ENCODE data around the gene TSG101.

TSG101 gene

GRCh38 chr11:18523084-18523483 lies 3.7 kb downstream of the TSG101 start:
- no peak for TF ChIP-seq ZNF274 (IDR thresholded peaks at IDR 0.05; ENCODE audit: low read depth, low read length)
- no peak overlapping the region for H3K4me3 ChIP-seq (ENCODE audit: low read length)

DNA sequence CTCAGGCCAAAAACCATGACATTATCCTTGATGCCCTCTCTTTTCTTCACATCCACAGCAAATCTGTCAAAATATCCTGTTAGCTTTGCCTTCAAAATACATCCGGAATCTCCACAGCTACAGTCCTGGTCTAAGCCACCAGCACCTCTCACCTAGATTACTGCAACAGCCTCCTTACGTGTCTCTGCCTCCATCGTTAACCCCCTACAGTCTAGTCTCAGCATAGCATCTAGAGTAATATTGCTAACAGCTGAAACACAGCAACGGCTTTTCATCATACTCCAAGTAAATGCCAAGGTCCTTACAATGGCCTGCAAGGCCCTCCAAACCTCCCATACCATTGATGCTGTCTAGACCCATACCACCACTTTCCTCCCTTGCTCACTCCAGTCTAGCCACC lies 4.4 kb downstream of the TSG101 start:
- no peak overlapping the region for H3K4me3 ChIP-seq (ENCODE audit: low read length)
- no peak for TF ChIP-seq ZNF274 (IDR thresholded peaks at IDR 0.05; ENCODE audit: low read depth, low read length)

- TF ChIP-seq ZNF274 (IDR thresholded peaks at IDR 0.05; ENCODE audit: low read depth, low read length) = no peak
Observed at GRCh38 chr11:18521122-18521521, 5.6 kb downstream of the TSG101 start.

GRCh38 chr11:18502352-18502751 lies 24.4 kb downstream of the TSG101 start:
- no peak for TF ChIP-seq ZNF274 (IDR thresholded peaks at IDR 0.05; ENCODE audit: low read depth, low read length)
- no peak overlapping the region for H3K4me3 ChIP-seq (ENCODE audit: low read length)

More at GRCh38 chr11:18521122-18521521, 5.6 kb downstream of the TSG101 start:
- no peak overlapping the region for H3K4me3 ChIP-seq (ENCODE audit: low read length)

- TF ChIP-seq ZNF274 (IDR thresholded peaks at IDR 0.05; ENCODE audit: low read depth, low read length) = no peak
- H3K4me3 ChIP-seq (ENCODE audit: low read length) = no peak overlapping the region
Observed at GRCh38 chr11:18501629-18502028, 25.1 kb downstream of the TSG101 start.

DNA sequence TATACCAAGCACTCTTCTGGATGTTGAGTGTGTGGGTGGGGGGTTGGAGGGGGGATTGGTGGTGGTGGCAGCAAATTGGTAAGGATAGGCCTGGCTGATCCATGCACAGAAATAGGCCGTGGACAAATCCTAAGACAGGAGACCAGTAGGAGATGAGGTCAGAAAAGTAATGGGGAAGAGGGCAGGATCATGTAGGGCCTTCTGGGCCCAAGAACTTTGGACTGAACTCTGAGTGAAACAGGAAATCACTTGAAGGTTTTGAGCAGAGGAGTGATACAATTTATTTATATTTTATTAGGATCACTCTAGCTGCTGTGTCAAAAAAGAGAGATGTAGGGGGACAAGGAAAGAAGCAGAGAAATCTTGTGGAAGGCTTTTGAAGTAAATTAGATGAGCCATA lies 28.7 kb downstream of the TSG101 start:
- H3K4me3 ChIP-seq (ENCODE audit: low read length) = no peak overlapping the region
- no peak for TF ChIP-seq ZNF274 (IDR thresholded peaks at IDR 0.05; ENCODE audit: low read depth, low read length)

- TF ChIP-seq ZNF274 (IDR thresholded peaks at IDR 0.05; ENCODE audit: low read depth, low read length) = no peak
- H3K4me3 ChIP-seq (ENCODE audit: low read length) = no peak overlapping the region
Observed at GRCh38 chr11:18495703-18496102, 31.0 kb downstream of the TSG101 start.

DNA sequence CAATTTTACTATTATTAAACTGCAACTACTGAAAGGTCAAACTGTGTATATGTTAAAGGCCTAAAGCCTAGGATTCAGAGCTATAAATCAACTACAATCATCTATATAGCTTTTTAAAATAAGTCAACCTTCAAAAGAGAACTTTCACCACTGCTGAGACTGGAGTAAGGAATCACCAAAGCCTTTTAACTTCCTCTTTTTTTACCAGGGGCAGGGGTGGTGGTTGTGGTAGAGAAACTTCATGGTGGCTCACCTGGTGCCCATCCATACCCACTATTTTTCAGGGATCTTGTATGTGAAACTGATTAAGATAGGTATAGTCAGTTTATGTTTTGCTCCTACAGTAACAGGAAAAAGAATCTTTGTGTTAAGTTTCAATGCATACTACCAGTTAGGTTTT lies 31.5 kb downstream of the TSG101 start:
- no peak overlapping the region for H3K4me3 ChIP-seq (ENCODE audit: low read length)

GRCh38 chr11:18493310-18493709 lies 33.4 kb downstream of the TSG101 start:
- no peak for TF ChIP-seq ZNF274 (IDR thresholded peaks at IDR 0.05; ENCODE audit: low read depth, low read length)
- no peak overlapping the region for H3K4me3 ChIP-seq (ENCODE audit: low read length)

More for the DNA sequence above, 31.5 kb downstream of the TSG101 start:
- no peak for TF ChIP-seq ZNF274 (IDR thresholded peaks at IDR 0.05; ENCODE audit: low read depth, low read length)

GRCh38 chr11:18492888-18493287 lies 33.9 kb downstream of the TSG101 start:
- no peak overlapping the region for H3K4me3 ChIP-seq (ENCODE audit: low read length)
- no peak for TF ChIP-seq ZNF274 (IDR thresholded peaks at IDR 0.05; ENCODE audit: low read depth, low read length)

GRCh38 chr11:18491924-18492323 lies 34.8 kb downstream of the TSG101 start:
- no peak overlapping the region for H3K4me3 ChIP-seq (ENCODE audit: low read length)
- no peak for TF ChIP-seq ZNF274 (IDR thresholded peaks at IDR 0.05; ENCODE audit: low read depth, low read length)

GRCh38 chr11:18490736-18491485 lies 35.8 kb downstream of the TSG101 start:
- TF ChIP-seq ZNF274 (IDR thresholded peaks at IDR 0.05; ENCODE audit: low read depth, low read length) = no peak

GRCh38 chr11:18490319-18490718 lies 36.4 kb downstream of the TSG101 start:
- TF ChIP-seq ZNF274 (IDR thresholded peaks at IDR 0.05; ENCODE audit: low read depth, low read length) = no peak
- H3K4me3 ChIP-seq (ENCODE audit: low read length) = no peak overlapping the region

More at GRCh38 chr11:18490736-18491485, 35.8 kb downstream of the TSG101 start:
- no peak overlapping the region for H3K4me3 ChIP-seq (ENCODE audit: low read length)

- no peak for TF ChIP-seq ZNF274 (IDR thresholded peaks at IDR 0.05; ENCODE audit: low read depth, low read length)
- H3K4me3 ChIP-seq (ENCODE audit: low read length) = no peak overlapping the region
Observed at GRCh38 chr11:18485913-18486528, 40.7 kb downstream of the TSG101 start.

- TF ChIP-seq ZNF274 (IDR thresholded peaks at IDR 0.05; ENCODE audit: low read depth, low read length) = no peak
- no peak overlapping the region for H3K4me3 ChIP-seq (ENCODE audit: low read length)
Observed at GRCh38 chr11:18479063-18479462, 47.7 kb downstream of the TSG101 start.

Measured in GM08714 (cell line).